IMR-90 (cell line): ENCODE measurements around the gene CYP2B6. TPM values are rescaled to one million over a fixed set of nuclear protein-coding genes. Genes with fewer than 3 reads are reported as not detected.
"Not testable (repeated sequence)": the region's sequence is repeated elsewhere in the genome, so short reads cannot be mapped to it uniquely, and the experiment has no call there.

Source experiments
- ATAC-seq: fragments of 200-7000 bp; cut with Tn5 transposase; 2 replicates; pipeline ENCODE4 v1.9.1; 2020; ENCODE audit warnings: low read depth, mild to moderate bottlenecking, moderate library complexity
- BruUV-seq: library from RNA; stranded (reverse); fragments of 400-500 nt; replicated peaks from 2 replicates; lab custom pipeline; 2021; lab: Mats Ljungman, UMichigan
- CTCF ChIA-PET: fragments of 300-600 bp; formaldehyde crosslinking; extraction: SDS; loops from one replicate; lab custom pipeline; 2021; ENCODE audit warnings: antibody characterized with exemption; lab: Yijun Ruan, JAX
- POLR2A ChIA-PET: fragments of 300-600 bp; sonication (Branson Sonifier 250); formaldehyde crosslinking; loops from one replicate; lab custom pipeline; 2022; ENCODE audit warnings: antibody characterized with exemption; ENCODE audit not compliant: unreplicated experiment; lab: Charles Lee
- DNase-seq: peaks from one replicate; pipeline ENCODE4 v3.0.0; 2013
- H2AFZ ChIP-seq: replicated peaks from 2 replicates; pipeline ENCODE3; 2013; ENCODE audit warnings: low read length, mild to moderate bottlenecking; ENCODE audit not compliant: poor library complexity
- H2AK5ac ChIP-seq: 2 replicates; pipeline ENCODE4 v1.6.1; 2013; ENCODE audit warnings: low read depth, low read length, inconsistent platforms
- H2AK9ac ChIP-seq: replicated peaks from 2 replicates; pipeline ENCODE3; 2013; ENCODE audit warnings: mild to moderate bottlenecking, low read depth, low read length, moderate library complexity; ENCODE audit not compliant: poor library complexity
- H2BK120ac ChIP-seq: 2 replicates; pipeline ENCODE4 v1.6.1; 2013; ENCODE audit warnings: low read depth, low read length, inconsistent platforms
- H2BK15ac ChIP-seq: 3 replicates; pipeline ENCODE4 v1.6.1; 2013; ENCODE audit warnings: low read depth, low read length, inconsistent platforms
- H2BK20ac ChIP-seq: 2 replicates; pipeline ENCODE4 v1.6.1; 2013; ENCODE audit warnings: low read depth, mild to moderate bottlenecking, inconsistent platforms, low read length, moderate library complexity
- H2BK5ac ChIP-seq: 2 replicates; pipeline ENCODE4 v1.6.1; 2013; ENCODE audit warnings: mild to moderate bottlenecking, low read depth, low read length, inconsistent platforms; ENCODE audit not compliant: poor library complexity, severe bottlenecking
- H3K14ac ChIP-seq: replicated peaks from 2 replicates; pipeline ENCODE4 v1.6.1; 2013; ENCODE audit warnings: low read depth, low read length, inconsistent platforms
- H3K18ac ChIP-seq: 2 replicates; pipeline ENCODE4 v1.6.1; 2013; ENCODE audit warnings: low read depth, low read length, control low read depth
- H3K23ac ChIP-seq: 2 replicates; pipeline ENCODE4 v1.6.1; 2013; ENCODE audit warnings: low read depth, low read length, inconsistent platforms
- H3K27ac ChIP-seq: 2 replicates; pipeline ENCODE4 v1.5.1; 2013; ENCODE audit warnings: mild to moderate bottlenecking, control low read depth, low read length; ENCODE audit not compliant: insufficient read depth
- H3K27me3 ChIP-seq: 2 replicates; pipeline ENCODE4 v1.6.1; 2013; ENCODE audit warnings: low read length; ENCODE audit not compliant: control insufficient read depth, insufficient read depth
- H3K36me3 ChIP-seq: 2 replicates; pipeline ENCODE4 v1.6.1; 2013; ENCODE audit warnings: low read length, mixed read lengths; ENCODE audit not compliant: control insufficient read depth, insufficient read depth
- H3K4ac ChIP-seq: 2 replicates; pipeline ENCODE4 v1.6.1; 2013; ENCODE audit warnings: low read depth, low read length, inconsistent platforms
- H3K4me1 ChIP-seq: 2 replicates; pipeline ENCODE4 v1.6.1; 2013; ENCODE audit warnings: low read length, mixed read lengths; ENCODE audit not compliant: control insufficient read depth, insufficient read depth
- H3K4me2 ChIP-seq: 2 replicates; pipeline ENCODE4 v1.6.1; 2013; ENCODE audit warnings: low read depth, mild to moderate bottlenecking, control low read depth, low read length, moderate library complexity
- H3K4me3 ChIP-seq: 2 replicates; pipeline ENCODE4 v1.5.1; 2013; ENCODE audit warnings: low read depth, mild to moderate bottlenecking, control low read depth, low read length, moderate library complexity; ENCODE audit not compliant: insufficient read depth
- H3K56ac ChIP-seq: 2 replicates; pipeline ENCODE4 v1.6.1; 2013; ENCODE audit warnings: low read length, inconsistent platforms; ENCODE audit not compliant: insufficient read depth; ENCODE audit errors: extremely low read depth
- H3K79me1 ChIP-seq, 2 experiments: 2 replicates each; pipeline ENCODE4 v1.6.1; 2013; ENCODE audit warnings: low read length in 2 of 2, inconsistent platforms in 1 of 2, low read depth in 1 of 2
- H3K9ac ChIP-seq: 2 replicates; pipeline ENCODE4 v1.6.1; 2013; ENCODE audit warnings: low read depth, low read length, control low read depth
- H3K9me1 ChIP-seq: 2 replicates; pipeline ENCODE4 v1.6.1; 2013; ENCODE audit warnings: low read length, inconsistent platforms; ENCODE audit not compliant: insufficient read depth
- H3K9me3 ChIP-seq: 2 replicates; pipeline ENCODE4 v1.6.1; 2013; ENCODE audit warnings: low read length; ENCODE audit not compliant: control insufficient read depth, insufficient read depth
- H4K20me1 ChIP-seq: 2 replicates; pipeline ENCODE4 v1.6.1; 2013; ENCODE audit warnings: low read length, inconsistent platforms; ENCODE audit not compliant: insufficient read depth
- H4K5ac ChIP-seq: 2 replicates; pipeline ENCODE4 v1.6.1; 2013; ENCODE audit warnings: mild to moderate bottlenecking, low read depth, low read length, control low read depth
- H4K8ac ChIP-seq, 2 experiments: 2 replicates each; pipeline ENCODE4 v1.6.1; 2013; ENCODE audit warnings: low read depth in 2 of 2, low read length in 2 of 2, control low read depth in 1 of 2, inconsistent platforms in 1 of 2
- H4K91ac ChIP-seq: 2 replicates; pipeline ENCODE4 v1.6.1; 2013; ENCODE audit warnings: low read depth, low read length, inconsistent platforms; ENCODE audit not compliant: insufficient read depth
- WGBS, 2 experiments: methylation state at CpG; one replicate each; pipeline versions ENCODE4 v1.1.5 to v1.1.7; 2013; ENCODE audit warnings: missing lambda C conversion rate in 2 of 2; ENCODE audit not compliant: insufficient read length in 1 of 2; ENCODE audit errors: extremely low coverage in 2 of 2; 5-methylcytosine and 5-hydroxymethylcytosine counted together
- dilution Hi-C: fragments of 300-500 bp; cut with HindIII; formaldehyde crosslinking; loops from one replicate; pipeline ENCODE4 v1.14.3; 2018; ENCODE audit warnings: low sequenced_read_pairs; ENCODE audit not compliant: unreplicated experiment
- in situ Hi-C: fragments of 300-500 bp; cut with MboI; formaldehyde crosslinking; loops from 3 replicates; pipeline ENCODE4 v1.14.3; 2019; ENCODE audit warnings: low sequenced_read_pairs, inconsistent platforms, mixed read lengths
- intact Hi-C: fragments of 100-400 bp; cut with micrococcal nuclease; formaldehyde crosslinking; loops from 2 replicates; pipeline ENCODE4 v1.10.0; 2022
- polyA plus RNA-seq, 3 experiments: library from polyadenylated mRNA; depleted of rRNA; stranded (reverse); fragments of >200 nt; gene quantifications; 2 replicates each; pipeline ENCODE4 v1.2.3, GENCODE V29; 2012; ENCODE audit warnings: low replicate concordance in 1 of 3
- total RNA-seq: library from RNA; depleted of rRNA; stranded (reverse); fragments of >200 nt; gene quantifications from 2 replicates; pipeline ENCODE4 v1.2.3, GENCODE V29; 2012

The CYP2B6 gene
- total and polyA plus RNA-seq, 2 of the 4 experiments (the other 2 are of a cell fraction) = not detected

DNA sequence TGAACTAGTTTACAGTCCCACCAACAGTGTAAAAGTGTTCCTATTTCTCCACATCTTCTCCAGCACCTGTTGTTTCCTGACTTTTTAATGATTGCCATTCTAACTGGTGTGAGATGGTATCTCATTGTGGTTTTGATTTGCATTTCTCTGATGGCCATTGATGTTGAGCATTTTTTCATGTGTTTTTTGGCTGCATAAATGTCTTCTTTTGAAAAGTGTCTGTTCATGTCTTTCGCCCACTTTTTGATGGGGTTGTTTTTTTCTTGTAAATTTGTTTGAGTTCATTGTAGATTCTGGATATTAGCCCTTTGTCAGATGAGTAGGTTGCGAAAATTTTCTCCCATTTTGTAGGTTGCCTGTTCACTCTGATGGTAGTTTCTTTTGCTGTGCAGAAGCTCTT lies 7.9 kb downstream of the CYP2B6 start:
- H3K27me3 ChIP-seq, H3K4me1 ChIP-seq, H3K36me3 ChIP-seq, DNase-seq, H3K9me1 ChIP-seq, H3K79me1 ChIP-seq, H2BK120ac ChIP-seq, H4K8ac ChIP-seq, H3K14ac ChIP-seq, H3K9ac ChIP-seq, H4K5ac ChIP-seq, BruUV-seq, H3K4me3 ChIP-seq, ATAC-seq, POLR2A ChIA-PET, H3K56ac ChIP-seq, H3K4ac ChIP-seq, H3K4me2 ChIP-seq, H3K18ac ChIP-seq, H2AK9ac ChIP-seq, in situ Hi-C loops, H4K20me1 ChIP-seq, H2BK5ac ChIP-seq, H4K91ac ChIP-seq, H2AK5ac ChIP-seq, CTCF ChIA-PET, H2AFZ ChIP-seq, H3K27ac ChIP-seq, dilution Hi-C loops, H3K23ac ChIP-seq, intact Hi-C loops, H2BK20ac ChIP-seq, H2BK15ac ChIP-seq, H3K9me3 ChIP-seq: not testable (repeated sequence)
- no CpG with 5 or more reads among the region's 2 CpGs for WGBS, 2 experiments
